Testis (tissue), 3 donors: Measurements from ENCODE around the gene CAGE1. TPM values are rescaled to one million over a fixed set of nuclear protein-coding genes. Genes with fewer than 3 reads are reported as not detected.

ENCODE experiments used
- DNase-seq: peaks from one replicate; pipeline ENCODE4 v3.0.0-alpha.2; 2019
- H3K27ac ChIP-seq, 2 donors: fragments of 200-600 bp; sonication (generic); one replicate each; pipeline ENCODE4 v1.5.1; 2019
- H3K27me3 ChIP-seq: fragments of 200-600 bp; sonication (generic); one replicate; pipeline ENCODE4 v1.5.1; 2019
- H3K36me3 ChIP-seq: fragments of 200-600 bp; sonication (generic); one replicate; pipeline ENCODE4 v1.5.1; 2017; ENCODE audit warnings: low read depth; ENCODE audit errors: missing control alignments
- H3K4me1 ChIP-seq: fragments of 200-600 bp; sonication (generic); one replicate; pipeline ENCODE4 v1.5.1; 2019
- H3K4me3 ChIP-seq, 2 donors: fragments of 200-600 bp; sonication (generic); one replicate each; pipeline ENCODE4 v1.5.1; 2017 to 2019
- H3K9me3 ChIP-seq: fragments of 200-600 bp; sonication (generic); one replicate; pipeline ENCODE4 v1.5.1; 2017
- POLR2A ChIP-seq: fragments of 450-650 bp; IDR thresholded peaks from one replicate; pipeline ENCODE4 v1.6.1; 2017; ENCODE audit warnings: antibody characterized with exemption, mild to moderate bottlenecking, moderate library complexity
- WGBS, 2 donors: methylation state at CpG; one replicate each; pipeline ENCODE4 v1.1.5; 2018; 5-methylcytosine and 5-hydroxymethylcytosine counted together
- intact Hi-C: fragments of 100-400 bp; cut with DNase I; formaldehyde crosslinking; loops from one replicate; pipeline ENCODE4 v1.15.1; 2023; ENCODE audit warnings: low total_unique reads
- polyA plus RNA-seq: library from polyadenylated mRNA; stranded (reverse); fragments of 350-450 nt; fragmentation: Illumina TruSeq; extraction: RNeasy Lipid Tissue Mini Kit (QIAGEN cat#74804); gene quantifications from one replicate; pipeline ENCODE4 v1.2.3, GENCODE V29; 2014; ENCODE audit warnings: low read depth, low replicate concordance; ENCODE audit not compliant: insufficient read depth
- total RNA-seq, 2 donors: library from RNA; depleted of rRNA; stranded (reverse); fragments of >200 nt; gene quantifications; one replicate each; pipeline ENCODE4 v1.2.3, GENCODE V29; 2016
- TF ChIP-seq, protein P1 (sequence below), 3 experiments: fragments of 450-650 bp in 2 of 3; fragments of 200-600 bp in 1 of 3; sonication (generic) in 1 of 3; IDR thresholded peaks; one replicate each; pipeline ENCODE4 v1.5.1; 2016 to 2019; ENCODE audit warnings: antibody characterized with exemption in 3 of 3, mild to moderate bottlenecking in 2 of 3, moderate library complexity in 1 of 3

CAGE1 gene
- total and polyA plus RNA-seq, 3 donors from 2014 or later = 5.7 to 14.9 (median 7.2) TPM

DNA sequence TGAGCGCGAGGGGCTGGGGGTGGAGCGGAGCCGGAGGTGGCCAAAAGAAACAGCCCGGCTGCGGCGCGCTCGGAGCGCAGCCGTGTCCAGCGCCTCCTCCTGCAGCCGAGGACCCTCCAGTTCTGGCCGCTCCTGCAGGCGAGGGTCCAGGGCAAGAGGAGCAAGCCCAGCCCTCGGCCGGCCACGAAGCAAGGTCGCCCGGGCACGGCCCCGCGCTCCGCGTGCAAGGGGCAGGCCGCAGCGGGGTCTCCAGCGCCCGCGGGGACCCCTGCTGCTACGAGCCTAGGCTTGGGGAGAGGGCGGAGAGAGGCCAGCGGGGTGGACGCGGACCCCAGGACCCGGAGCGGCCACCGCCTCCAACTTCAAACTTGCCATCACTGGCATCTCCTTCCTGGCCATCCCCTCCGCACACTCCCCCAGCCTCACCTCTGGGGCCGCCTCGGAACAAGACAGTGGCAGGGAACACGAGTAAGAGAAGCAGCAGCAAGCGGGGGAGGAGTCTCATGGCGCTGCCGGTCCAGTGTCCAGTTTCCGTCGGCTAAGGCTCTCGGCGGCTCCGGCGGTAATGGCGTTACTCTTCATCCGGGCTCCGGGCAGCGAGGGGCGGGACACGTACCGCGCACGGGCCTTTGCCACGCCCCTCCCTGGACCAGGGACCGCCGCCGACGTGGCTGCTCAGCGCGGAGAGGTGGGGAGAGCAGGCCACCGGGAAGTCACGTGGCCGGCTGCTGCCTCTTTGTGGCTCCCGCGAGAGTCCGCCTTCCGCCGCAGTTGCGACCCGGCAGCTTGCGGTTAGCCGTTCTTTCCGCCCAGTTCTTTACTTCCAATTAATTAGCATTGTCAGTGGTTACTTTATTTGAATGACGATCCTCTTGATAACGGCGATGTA is 76.7 kb downstream of the CAGE1 start, which contains the start of gene SSR1:
Gene SSR1 (minus strand): TSS at position 584 of the 889 bp plus-strand sequence. CDS start 79 bp downstream, at position 505.
- TF ChIP-seq POLR2A = peak; percentile 72
- TF ChIP-seq, protein P1, sequence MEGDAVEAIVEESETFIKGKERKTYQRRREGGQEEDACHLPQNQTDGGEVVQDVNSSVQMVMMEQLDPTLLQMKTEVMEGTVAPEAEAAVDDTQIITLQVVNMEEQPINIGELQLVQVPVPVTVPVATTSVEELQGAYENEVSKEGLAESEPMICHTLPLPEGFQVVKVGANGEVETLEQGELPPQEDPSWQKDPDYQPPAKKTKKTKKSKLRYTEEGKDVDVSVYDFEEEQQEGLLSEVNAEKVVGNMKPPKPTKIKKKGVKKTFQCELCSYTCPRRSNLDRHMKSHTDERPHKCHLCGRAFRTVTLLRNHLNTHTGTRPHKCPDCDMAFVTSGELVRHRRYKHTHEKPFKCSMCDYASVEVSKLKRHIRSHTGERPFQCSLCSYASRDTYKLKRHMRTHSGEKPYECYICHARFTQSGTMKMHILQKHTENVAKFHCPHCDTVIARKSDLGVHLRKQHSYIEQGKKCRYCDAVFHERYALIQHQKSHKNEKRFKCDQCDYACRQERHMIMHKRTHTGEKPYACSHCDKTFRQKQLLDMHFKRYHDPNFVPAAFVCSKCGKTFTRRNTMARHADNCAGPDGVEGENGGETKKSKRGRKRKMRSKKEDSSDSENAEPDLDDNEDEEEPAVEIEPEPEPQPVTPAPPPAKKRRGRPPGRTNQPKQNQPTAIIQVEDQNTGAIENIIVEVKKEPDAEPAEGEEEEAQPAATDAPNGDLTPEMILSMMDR (IDR thresholded peaks at IDR 0.05) = peak in 1 of 3 experiments; percentile 5
- Histone ChIP-seq H3K4me3 (peak within 1 kb of the TSS; percentile 95 to 96), H3K36me3 (no peaks in the 10 kb centered on the region), H3K27me3 (no peaks in the 10 kb centered on the region), H3K9me3 (no peaks in the 10 kb centered on the region), H3K4me1 (peaks cover 15% of the 10 kb centered on the region), H3K27ac (peak within 1 kb of the TSS; percentile 93 to 97)
- intact Hi-C loops = no loop called here
- peak; percentile 98 for DNase-seq
- 0 to 1% methylated on average over 40 to 82 of the region's 83 CpGs for WGBS, 2 donors

DNA sequence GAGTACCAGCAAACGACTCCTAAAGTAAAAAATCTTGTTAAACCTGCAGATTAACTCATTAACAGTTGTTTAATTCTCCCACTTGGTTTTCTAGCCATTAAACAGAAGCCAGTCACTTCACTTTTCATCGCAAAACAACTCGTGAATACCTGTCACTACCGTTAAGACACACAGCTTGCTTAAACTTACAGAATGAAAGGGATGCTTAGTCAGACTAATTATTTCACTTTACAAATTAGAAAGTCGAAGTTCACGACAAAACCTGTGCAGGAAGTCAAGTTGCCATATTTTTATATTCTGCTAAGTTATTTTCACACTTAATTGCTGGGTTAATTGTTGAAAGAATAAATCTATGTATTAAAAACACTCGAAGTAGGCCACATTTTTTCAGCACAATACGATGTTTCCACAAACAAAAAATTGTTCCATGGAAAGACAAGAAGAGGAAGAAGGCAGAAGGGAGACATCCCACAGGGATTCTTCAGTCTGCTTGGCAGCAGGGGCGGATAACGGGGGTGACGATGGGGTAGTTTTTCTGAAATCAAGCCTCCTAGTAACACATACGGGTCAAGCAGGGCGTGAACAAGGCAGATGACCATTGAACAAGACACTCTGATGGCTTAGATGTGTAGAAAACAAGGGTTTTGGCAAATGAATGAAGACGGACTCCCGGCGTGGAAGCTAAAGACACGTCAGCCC is 77.5 kb downstream of the CAGE1 start:
- 1 to 2% methylated on average over 17 of the region's 17 CpGs for WGBS, 2 donors
- TF ChIP-seq, protein P1 (IDR thresholded peaks at IDR 0.05) = no peak
- TF ChIP-seq POLR2A = no peak
- intact Hi-C loops = no loop called here
- DNase-seq = no peak
- no peaks in the 10 kb centered on the region for H3K27me3 ChIP-seq
- peaks cover 15% of the 10 kb centered on the region for H3K4me1 ChIP-seq
- peak overlapping the region; percentile 93 to 97 for H3K27ac ChIP-seq
- H3K36me3 ChIP-seq = no peaks in the 10 kb centered on the region
- peak overlapping the region; percentile 95 to 96 for H3K4me3 ChIP-seq
- no peaks in the 10 kb centered on the region for H3K9me3 ChIP-seq

DNA sequence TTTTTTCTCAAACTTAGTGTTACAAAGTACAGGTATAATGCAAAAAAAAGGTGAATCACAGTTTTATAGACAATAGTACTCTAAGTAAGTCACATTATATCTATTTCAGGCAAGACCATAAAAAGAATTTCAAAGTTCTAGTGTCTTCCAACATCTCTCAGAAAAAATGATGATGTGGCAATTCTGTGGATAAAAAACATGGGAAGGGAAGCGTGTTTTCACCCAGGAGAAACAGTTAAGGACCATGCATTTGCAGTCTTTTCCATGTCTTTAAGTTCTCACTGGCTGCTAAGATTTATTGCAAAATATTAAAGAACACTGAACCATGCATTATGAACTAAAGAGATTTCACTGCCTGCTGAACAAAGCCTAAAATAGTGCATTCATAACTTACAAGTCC is 78.4 kb downstream of the CAGE1 start:
- DNase-seq = no peak
- Histone ChIP-seq H3K27ac (peak overlapping the region in 1 of 2 donors; percentile 97), H3K4me1 (peaks cover 15% of the 10 kb centered on the region), H3K27me3 (no peaks in the 10 kb centered on the region), H3K4me3 (no peak overlapping the region), H3K36me3 (no peaks in the 10 kb centered on the region), H3K9me3 (no peaks in the 10 kb centered on the region)
- intact Hi-C loops = no loop called here
- 29 to 33% methylated on average over 1 of the region's 1 CpG for WGBS, 2 donors
- TF ChIP-seq, protein P1 (IDR thresholded peaks at IDR 0.05) = no peak
- no peak for TF ChIP-seq POLR2A

DNA sequence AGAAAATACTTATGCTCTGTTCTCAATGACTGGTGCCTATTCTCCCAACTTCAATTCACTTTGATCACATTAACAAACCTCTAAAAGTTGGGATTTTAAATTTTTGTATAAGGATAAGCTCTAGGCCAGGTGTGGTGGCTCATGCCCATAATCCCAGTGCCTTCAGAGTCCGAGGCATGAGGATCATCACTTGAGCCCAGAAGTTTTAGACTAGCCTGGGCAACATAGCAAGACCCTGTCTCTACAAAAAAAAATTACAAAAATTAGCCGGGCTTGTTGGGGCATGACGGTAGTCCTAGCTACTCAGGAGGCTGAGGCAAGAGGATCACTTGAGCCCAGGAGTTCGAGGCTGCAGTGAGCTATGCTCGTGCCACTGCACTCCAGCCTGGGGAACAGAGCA is 80.5 kb downstream of the CAGE1 start:
- Histone ChIP-seq H3K36me3 (no peaks in the 10 kb centered on the region), H3K27me3 (no peaks in the 10 kb centered on the region), H3K4me1 (peaks cover 15% of the 10 kb centered on the region), H3K9me3 (no peaks in the 10 kb centered on the region), H3K4me3 (no peak overlapping the region), H3K27ac (no peak overlapping the region)
- intact Hi-C loops = no loop called here
- no peak for DNase-seq
- WGBS, 2 donors = 79 to 97% methylated on average over 5 of the region's 5 CpGs
- TF ChIP-seq POLR2A = no peak
- TF ChIP-seq, protein P1 (IDR thresholded peaks at IDR 0.05) = no peak
